LNCaP clone FGC (cell line): ENCODE results near the gene RPL10A.
A peak's percentile ranks its signal among the peaks of the same experiment; 100 is the strongest.

Experiments used
- DNase-seq: peaks from one replicate; pipeline ENCODE4 v3.0.0-alpha.2; 2011; ENCODE audit warnings: low read depth
- H3K4me3 ChIP-seq: 2 replicates; pipeline ENCODE4 v1.5.1; 2011; ENCODE audit warnings: mild to moderate bottlenecking, low read depth, low read length, control low read depth
- CTCF ChIP-seq: IDR thresholded peaks from 2 replicates; pipeline ENCODE4 v1.5.1; 2012; ENCODE audit warnings: mild to moderate bottlenecking; ENCODE audit not compliant: control insufficient read depth, insufficient read depth; ENCODE audit errors: extremely low read depth

The RPL10A gene

GRCh38 chr6:35492974-35493284, 24.7 kb downstream of the RPL10A start:
- H3K4me3 ChIP-seq: no peak overlapping the region
- no peak for TF ChIP-seq CTCF
- no peak for DNase-seq

GRCh38 chr6:35493307-35493983, 25.2 kb downstream of the RPL10A start:
- TF ChIP-seq CTCF: no peak
- no peak for DNase-seq
- H3K4me3 ChIP-seq: no peak overlapping the region

- no peak for TF ChIP-seq CTCF
- H3K4me3 ChIP-seq: no peak overlapping the region
- DNase-seq: no peak
Measured at GRCh38 chr6:35494161-35494563, 26.0 kb downstream of the RPL10A start.

- TF ChIP-seq CTCF: no peak
- peak overlapping the region; percentile 69 for H3K4me3 ChIP-seq
- DNase-seq: no peak
Measured at GRCh38 chr6:35495258-35496035, 27.2 kb downstream of the RPL10A start.

- no peak for DNase-seq
- H3K4me3 ChIP-seq: peak overlapping the region; percentile 69
- TF ChIP-seq CTCF: no peak
Measured at GRCh38 chr6:35496036-35496840, 28.0 kb downstream of the RPL10A start.

GRCh38 chr6:35496841-35497570, 28.8 kb downstream of the RPL10A start, which contains the start of gene TEAD3:
Gene TEAD3, minus strand, starts transcription at chr6:35497079.
- TF ChIP-seq CTCF: peak; percentile 23; the same call in 1 of the 2 replicates
- peak within 1 kb of the TSS; percentile 69 for H3K4me3 ChIP-seq
- no peak for DNase-seq
